ENCODE measurements around the gene KCTD15.

Gene KCTD15

DNA sequence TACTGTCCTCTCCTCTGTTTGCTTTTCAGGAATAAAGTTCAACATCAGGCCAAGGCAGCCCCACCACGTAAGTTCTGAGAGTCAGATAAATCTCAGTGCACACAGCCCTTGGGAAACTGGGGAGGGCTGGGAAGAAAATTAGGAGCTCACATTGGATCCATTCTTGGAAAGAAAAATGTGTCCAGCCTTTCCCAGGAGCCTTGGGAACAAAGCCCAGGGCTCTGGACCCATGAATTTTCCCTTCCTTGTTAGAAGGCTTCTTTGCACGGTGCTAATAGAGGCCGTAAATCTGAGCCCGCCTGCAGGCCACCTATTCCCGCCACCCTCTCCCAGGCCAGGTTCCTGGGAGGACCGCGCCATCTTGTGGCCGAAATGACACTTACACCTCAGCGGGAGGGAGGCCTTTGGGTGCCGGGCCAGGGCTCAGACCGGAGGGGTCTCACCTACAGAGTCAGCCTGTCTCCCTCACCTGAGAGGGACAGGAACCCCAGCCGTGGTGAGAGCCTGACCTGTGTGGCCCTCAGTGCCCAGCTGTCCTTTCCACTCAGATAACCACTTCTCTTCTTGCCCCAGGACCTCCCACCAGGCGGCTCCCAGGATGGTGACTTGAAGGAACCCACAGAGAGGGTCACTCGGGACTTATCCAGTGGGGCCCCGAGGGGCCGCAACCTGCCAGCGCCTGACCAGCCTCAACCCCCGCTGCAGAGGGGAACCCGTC lies 25.1 kb upstream of the KCTD15 start:
- peak; percentile 57 for DNase-seq (ENCODE audit: low read depth)

DNA sequence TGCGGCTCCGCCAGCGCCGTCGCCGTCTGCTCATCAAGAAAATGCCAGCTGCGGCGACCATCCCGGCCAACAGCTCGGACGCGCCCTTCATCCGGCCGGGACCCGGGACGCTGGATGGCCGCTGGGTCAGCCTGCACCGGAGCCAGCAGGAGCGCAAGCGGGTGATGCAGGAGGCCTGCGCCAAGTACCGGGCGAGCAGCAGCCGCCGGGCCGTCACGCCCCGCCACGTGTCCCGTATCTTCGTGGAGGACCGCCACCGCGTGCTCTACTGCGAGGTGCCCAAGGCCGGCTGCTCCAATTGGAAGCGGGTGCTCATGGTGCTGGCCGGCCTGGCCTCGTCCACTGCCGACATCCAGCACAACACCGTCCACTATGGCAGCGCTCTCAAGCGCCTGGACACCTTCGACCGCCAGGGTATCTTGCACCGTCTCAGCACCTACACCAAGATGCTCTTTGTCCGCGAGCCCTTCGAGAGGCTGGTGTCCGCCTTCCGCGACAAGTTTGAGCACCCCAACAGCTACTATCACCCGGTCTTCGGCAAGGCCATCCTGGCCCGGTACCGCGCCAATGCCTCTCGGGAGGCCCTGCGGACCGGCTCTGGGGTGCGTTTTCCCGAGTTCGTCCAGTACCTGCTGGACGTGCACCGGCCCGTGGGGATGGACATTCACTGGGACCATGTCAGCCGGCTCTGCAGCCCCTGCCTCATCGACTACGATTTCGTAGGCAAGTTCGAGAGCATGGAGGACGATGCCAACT lies 24.4 kb upstream of the KCTD15 start:
- DNase-seq (ENCODE audit: low read depth) = no peak

DNA sequence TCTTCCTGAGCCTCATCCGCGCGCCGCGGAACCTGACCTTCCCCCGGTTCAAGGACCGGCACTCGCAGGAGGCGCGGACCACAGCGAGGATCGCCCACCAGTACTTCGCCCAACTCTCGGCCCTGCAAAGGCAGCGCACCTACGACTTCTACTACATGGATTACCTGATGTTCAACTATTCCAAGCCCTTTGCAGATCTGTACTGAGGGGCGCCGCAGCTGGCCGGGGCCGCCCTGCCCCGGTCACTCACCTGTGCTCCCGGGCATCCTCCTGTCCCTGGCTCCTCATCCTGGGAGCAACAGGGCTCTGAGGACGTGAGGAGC lies 23.9 kb upstream of the KCTD15 start:
- DNase-seq (ENCODE audit: low read depth) = no peak

DNA sequence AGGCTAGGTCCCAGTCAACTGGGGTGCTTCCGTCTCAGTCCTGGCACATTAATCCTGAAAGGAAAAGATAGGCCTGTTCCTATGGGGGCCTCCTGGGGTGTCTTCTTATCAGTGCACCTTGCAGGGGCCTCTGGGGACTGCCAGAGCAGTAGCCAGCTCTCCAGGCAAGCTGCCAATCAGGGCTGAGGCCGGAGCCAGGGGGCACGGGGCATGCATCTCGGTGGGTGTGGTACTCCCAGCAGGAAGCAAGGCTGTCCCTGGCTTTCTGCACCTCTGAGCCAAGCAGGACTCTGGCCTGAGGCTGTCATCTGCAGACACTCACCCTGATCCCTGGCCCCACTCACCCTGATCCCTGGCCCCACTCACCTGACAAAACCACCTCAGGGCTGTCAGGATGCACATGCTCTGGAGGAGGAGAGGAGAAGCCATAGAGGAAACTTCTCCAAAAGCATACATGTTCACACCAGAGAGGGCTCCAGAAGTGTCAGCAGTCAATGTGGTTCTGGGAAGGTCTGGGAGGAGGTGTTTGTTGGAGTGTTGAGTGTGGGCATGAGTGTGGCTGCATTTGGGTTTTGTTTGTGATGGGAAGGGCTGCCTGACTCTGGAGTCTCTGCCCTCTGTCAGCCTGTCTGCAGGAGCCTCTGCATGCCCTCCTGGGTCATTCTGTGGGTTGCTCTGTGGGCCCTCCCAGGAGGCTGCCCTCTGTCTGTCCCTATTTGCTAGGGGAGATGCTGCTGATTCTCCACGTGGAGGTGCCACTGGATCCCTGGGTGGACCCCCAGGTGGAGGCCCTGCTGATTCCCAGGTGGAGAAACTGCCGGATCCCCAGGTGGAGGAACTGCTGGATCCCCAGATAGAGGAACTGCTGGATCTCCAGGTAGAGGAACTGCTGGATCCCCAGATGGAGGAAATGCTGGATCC lies 22.7 kb upstream of the KCTD15 start:
- no peak for DNase-seq (ENCODE audit: low read depth)

DNA sequence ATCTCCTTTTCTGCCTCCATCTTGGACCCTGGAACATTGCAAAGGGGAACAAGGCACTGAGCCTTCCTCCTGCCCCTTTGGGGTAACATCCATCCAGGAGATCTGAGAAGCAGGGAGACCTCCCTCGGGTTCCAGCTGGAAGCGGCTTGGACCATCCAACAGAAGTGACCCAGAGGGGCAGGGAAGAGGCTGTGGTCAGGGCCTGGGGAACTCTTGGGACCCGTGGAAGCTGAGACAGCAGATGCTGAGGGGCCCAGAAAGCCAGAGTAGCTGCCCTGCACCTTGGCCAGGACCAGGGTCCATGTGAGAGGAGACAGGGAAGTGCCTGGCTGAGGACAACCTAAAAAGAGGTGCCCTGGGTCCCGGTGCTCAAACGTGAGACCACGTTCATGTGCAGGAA lies 21.9 kb upstream of the KCTD15 start:
- no peak for DNase-seq (ENCODE audit: low read depth)

DNA sequence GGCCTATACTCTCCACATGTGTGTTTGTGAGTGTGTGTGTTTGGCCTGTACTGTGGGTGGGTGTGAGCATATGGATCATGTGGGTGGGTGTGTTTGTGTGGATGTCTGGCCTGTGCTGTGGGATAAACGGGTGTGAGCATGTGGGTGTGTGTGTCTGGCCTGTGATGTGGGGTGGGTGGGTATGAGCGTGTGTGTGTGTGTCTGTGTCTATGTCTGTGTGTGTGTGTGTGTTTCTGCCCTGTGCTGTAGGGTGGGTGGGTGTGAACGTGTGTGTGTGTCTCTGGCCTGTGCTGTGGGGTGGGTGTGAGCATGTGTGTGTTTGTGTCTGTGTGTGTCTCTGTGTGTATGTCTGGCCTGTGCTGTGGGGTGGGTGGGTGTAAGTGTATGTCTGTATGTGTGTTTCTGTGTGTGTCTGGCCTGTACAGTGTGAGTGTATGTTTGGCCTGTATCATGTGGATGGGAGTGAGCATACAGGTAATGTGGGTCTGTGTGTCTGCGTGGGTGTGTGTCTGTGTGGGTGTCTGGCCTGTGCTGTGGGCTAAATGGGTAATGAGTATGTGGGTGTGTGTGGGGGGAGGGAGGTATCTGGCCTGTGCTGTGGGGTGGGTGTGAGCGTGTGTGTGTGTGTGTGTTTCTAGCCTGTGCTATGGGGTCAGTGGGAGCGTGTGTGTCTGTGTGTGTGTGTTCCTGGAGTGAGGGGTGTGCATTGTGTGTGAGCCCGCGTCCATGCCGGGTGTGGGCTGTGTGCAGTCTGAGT lies 20.8 kb upstream of the KCTD15 start:
- DNase-seq (ENCODE audit: low read depth) = no peak

DNA sequence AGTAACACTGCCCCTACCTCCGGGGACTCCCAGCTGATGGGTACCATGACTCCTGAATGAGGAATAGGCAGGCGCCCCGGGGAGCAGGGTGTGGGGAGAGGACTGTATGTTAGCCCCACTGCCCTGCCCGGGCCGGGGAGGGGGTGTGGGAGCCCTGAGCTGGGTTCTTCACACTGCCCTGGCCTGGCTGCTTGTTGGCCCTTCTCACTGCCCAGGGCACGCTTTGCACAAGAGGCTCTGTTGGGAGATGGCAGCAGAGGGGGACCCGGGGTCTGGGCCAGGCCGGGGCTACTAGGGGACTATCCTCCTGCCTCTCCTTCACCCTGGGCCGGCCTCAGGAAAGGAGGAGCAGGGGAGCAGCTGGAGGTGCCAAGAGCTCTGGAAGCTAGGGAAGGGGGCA lies 19.3 kb upstream of the KCTD15 start:
- DNase-seq (ENCODE audit: low read depth) = no peak

DNA sequence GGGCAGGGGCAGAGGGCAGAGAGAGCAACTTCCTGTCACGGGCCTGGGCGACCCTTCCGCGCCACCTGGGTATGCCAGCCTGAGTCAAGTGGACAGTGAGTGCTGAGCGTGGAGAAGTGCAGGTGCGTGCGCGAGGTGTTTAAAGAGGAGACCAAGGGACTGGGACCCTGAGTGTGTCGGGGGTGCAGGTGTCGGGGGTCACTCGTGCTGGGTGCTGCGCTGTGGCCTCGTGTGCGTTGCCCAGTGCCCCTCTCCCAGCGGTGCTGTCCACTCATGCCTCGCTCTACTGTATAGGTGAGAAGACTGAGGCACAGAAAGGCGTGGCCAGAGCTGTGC lies 18.9 kb upstream of the KCTD15 start:
- no peak for DNase-seq (ENCODE audit: low read depth)

DNA sequence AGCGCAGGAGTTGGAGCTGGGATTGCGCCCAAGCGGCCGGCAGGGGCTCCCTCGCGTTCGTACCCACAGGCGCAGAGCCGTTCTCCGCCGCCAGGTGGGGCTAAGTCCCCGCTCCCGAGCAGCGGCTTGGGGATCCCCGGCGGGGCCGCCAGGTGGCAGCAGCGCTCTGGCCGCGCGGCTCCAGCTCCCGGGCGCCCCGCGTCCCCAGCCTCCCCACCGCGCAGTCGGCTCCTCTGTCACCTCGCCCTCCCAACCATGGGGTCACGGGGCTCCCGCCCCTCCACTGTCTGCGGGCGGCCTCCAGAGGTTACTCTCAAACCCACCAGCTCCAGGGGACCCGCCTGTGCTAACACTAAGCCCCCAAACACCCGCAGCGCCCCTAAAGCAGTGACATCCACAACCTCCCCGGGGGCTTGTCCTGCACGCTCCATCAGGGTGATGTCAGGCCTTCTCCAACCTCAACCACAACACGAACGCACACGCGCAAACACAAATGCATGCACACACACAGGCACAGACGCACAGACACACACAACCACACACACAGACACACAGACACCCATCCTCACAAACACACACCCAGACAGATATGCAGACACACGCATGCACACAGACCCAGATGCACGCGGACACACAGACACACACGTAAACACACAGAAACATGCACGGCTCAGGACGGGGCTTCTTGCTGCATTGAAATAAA lies 18.4 kb upstream of the KCTD15 start:
- DNase-seq (ENCODE audit: low read depth) = peak; percentile 72

DNA sequence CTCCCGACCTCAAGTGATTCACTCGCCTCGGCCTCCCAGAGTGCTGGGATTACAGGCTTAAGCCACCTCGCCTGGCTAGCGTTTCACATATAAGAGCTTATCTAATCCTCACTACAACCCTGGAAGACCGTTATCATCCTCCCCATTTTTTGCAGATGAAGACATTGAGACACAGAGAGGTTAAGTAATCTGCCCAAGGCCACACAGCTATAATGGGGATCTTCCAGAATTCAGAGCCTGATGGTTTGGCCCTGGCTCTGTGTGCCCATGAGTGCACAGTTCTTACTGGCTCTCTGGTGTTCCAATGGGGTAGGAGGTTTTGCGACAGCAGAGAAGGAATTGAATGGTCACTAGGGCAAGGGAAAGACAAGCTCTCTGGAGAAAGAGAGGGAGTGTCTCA lies 16.8 kb upstream of the KCTD15 start:
- DNase-seq (ENCODE audit: low read depth) = no peak

DNA sequence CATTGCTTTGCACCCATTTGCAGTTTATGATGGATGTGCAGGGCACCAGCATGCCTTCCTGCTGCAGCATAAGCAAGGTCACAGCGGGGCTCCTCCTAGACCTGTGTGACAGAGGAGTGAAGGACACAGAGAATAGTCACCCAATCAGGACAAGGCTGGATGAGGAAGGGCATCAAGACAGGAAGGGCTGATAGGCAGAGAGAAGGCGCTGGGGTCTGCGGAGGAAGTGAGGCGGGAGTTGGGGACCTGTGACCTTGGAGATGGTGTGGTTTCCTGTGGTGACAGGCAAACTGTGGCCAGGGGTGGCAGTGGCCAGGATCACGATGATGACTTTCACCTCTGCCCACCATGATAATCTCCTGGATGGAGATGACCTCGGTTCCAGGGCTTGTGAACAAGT lies 16.4 kb upstream of the KCTD15 start:
- DNase-seq (ENCODE audit: low read depth) = no peak

DNA sequence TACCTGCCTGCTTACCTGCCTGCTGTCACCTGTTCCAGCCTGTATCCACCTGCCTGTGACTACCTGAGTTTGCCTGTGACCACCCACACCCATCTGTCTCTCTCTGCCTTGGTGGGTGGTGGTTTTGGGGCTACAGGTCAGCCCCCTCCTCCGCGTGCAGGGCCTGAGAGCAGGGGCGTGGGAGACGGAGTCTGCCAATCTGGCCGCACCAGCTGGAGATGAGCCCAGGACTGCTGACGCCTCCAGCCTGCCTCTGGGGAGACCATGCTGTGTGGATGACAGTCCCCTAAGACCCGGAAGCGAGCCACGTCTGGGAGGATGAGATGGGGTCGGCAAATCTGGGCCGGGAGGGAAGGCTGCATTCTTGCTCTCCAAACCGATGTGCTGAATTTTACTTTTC lies 15.9 kb upstream of the KCTD15 start:
- DNase-seq (ENCODE audit: low read depth) = no peak

DNA sequence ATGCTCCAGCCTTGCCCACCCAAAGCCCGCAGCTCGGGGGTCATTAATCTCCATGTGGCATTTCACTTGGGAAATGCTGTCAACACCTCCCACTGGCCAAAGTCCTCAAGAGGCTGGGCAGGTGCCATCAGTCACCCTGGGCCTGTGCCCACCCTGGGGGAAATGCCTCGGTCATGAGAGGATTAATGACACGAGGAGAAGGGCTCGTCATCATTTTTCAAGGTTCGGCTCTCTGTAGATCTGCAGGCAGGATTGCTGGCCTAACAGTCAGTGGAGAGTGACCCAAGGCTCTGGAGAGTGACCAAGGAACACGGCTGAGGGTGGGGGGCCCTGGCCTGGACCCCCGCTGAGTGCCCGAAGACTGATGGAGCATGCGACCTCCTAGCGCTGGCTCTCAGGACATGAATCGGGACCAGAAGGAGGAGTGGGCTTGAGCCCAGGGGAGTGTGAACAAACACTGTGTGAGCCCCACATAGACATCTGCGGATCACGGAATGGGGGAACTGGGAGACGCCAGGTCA lies 15.2 kb upstream of the KCTD15 start:
- no peak for DNase-seq (ENCODE audit: low read depth)

DNA sequence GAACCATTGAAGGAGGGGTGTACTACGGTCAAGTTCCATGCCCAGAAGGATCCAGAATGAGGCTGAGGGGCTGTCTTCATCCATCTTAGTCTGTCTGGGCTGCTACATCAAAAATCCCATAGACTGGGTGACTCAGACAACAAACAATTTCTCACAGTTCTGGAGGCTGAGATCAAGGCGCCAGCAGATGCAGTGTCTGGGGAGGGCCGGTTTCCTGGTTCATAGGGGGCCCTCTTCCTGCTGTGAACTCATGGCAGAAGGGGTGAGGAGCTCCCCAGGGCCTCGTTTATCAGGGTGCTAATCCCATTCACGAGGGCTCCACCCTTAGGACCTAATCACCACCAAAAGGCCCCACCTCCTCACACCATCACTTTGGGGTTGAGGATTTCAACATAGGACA lies 14.7 kb upstream of the KCTD15 start:
- no peak for DNase-seq (ENCODE audit: low read depth)

DNA sequence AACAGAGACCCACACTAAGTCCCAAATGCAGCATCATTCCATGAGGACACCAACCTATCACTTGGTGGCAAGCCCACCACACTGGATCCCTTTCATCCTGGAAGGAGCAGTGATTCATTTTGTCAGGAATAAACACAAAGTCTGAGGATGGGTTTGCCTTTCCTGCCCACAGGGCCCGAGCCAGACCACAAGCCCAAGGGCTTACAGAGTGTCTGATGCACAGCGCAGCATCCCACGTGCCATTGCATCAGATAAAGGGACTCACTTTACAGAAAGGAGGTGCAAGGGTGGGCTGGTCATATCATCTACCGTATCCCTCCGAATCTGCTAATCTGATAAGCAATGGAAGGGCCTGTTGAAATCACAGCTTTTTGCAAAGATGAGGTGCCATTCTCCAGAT lies 12.2 kb upstream of the KCTD15 start:
- no peak for DNase-seq (ENCODE audit: low read depth)

DNA sequence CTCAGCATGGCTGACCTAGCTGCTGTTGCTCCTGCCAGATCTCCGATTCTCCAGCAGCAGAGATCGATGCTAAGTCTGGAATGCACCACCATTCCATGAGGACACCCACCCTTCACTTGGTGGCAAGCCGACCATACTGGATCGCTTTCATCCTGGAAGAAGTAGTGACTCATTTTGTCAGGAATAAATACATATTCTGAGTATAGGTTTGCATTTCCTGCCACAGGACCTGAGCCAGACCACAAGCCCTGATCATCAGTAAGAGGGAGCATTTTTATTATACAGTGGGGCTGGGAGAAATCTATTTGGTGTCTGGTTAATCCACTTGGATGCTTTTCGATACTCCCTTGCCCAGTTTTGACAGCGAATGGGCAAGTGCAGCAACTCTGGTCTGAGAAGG lies 10.9 kb upstream of the KCTD15 start:
- no peak for DNase-seq (ENCODE audit: low read depth)

DNA sequence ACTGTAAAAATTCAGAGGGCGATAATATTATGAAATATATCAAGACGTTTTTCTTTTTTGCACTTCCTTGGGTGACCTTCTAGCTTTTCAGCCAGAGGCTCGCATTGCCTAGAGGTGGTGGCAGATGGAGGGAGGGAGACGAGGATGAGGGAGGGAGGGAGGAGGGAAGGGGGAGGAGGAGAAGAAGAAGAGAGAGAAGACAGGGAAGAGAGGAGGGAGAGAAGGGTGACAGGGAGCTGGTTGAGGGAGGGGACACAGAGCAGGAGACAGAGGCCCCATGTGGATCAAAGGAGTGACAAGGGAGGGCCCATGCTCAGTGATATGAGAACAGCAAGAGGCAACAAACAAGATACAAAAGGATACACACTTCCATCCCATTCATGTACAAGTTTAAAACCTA lies 8.0 kb upstream of the KCTD15 start:
- no peak for DNase-seq (ENCODE audit: low read depth)

DNA sequence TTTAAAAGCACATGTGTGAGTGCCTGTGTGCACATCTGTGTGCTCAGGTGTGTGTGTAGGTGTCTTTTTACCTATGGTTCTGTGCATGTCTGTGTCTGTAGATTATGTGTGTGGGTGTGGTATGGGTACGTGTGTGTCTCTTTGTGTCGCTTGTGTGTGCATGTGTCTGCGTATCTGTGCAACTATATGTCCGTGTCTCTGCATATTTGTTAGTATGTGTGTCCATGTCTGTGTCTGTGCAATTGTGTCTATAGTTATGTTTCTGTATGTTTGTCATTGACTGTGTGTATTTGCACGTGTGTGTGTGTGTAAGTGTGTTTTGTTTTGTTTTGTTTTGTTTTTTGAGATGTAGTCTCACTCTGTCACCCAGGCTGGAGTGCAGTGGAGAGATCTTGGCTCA lies 7.3 kb upstream of the KCTD15 start:
- no peak for DNase-seq (ENCODE audit: low read depth)

DNA sequence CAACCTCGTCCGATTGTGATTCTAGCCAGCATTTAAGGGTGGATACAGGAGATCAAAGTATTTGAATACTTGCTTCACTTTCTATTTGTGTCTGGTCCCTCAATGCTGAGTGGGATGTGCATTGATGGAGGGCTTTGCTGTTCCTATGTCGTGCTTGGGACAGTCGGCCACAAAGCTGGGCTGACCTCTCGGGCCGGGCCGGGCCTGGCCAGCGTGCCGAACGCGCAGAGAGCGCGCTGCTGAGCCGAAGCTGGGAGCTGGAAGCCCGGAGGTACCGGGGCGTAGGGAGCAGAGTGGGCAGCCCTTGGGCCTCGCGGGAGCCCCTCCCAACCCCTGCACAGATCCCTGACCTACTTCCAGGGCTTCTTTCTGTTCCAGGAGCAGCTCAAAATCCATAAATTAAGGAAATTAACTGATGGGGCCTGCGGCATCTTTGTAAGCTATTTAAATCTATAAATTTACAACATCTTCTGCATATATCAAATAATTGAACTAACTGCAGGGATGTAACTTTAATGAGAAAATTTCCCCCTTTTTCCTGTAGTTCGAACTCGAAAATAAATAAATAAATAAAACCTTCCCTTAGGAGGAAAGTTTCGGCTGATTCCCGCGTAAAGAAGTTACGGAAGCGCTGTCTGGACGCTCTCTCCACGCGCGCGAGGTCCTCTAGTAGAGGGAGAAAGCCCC lies 1.8 kb upstream of the KCTD15 start:
- no peak for DNase-seq (ENCODE audit: low read depth)

DNA sequence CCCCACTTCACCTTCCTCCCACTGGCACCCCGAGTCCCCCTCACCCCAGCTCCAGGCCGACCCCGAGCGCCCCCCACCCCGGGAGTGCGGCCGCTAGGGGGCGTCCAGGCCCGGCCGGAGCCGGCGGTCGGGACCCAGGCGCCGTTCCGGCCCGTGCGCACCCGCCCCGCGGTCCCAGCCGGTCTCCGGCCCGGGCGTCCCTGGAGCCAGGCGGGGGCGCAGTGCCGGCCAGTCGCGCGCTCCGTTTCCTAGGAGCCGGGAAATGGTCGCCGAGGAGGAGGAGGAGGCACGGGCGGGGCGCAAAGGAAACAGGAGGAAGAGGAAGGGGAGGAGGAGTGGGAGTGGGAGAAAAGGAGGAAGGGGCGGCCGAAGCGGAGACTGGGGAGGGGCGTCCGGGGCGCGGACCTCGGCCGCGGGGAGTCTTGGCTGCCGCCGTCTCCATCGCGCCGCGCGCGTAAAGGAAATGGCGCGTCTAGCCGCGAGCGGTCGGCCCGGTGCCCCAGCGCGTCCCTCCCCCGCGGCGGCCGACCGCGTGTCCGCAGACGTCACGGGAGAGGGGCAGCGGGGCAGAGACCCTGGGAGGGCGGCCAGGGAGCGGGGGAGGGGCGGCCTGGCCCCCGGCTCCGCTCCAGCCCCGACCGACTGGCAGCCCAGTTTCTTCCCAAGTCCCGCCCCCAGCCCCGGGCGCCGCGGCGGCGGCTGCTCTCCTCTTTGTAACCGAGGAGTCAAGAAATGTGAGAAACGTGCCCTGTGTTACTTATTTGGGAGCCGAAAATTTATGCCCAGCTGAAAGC lies 1.1 kb upstream of the KCTD15 start:
- no peak for DNase-seq (ENCODE audit: low read depth)

All from stimulated activated CD8-positive, alpha-beta memory T cell treated with anti-CD3 and anti-CD28 coated beads, Interleukin-4, amount 100 ng/mL, for 24 hours (primary cell).